MM.1S (cell line): ENCODE results near the gene CPVL.

Experiments used
- EZH2 ChIP-seq: fragments of 300-600 bp; sonication (generic); optimal IDR thresholded peaks from 2 replicates; pipeline ENCODE3; 2017; ENCODE audit warnings: low read depth, mild to moderate bottlenecking, antibody characterized with exemption, low read length, mixed read lengths
- TF ChIP-seq, protein P1 (sequence below): fragments of 300-600 bp; sonication (generic); IDR thresholded peaks from 2 replicates; pipeline ENCODE4 v1.5.1; 2016; ENCODE audit warnings: antibody characterized with exemption, low read length, mixed read lengths

DNA sequence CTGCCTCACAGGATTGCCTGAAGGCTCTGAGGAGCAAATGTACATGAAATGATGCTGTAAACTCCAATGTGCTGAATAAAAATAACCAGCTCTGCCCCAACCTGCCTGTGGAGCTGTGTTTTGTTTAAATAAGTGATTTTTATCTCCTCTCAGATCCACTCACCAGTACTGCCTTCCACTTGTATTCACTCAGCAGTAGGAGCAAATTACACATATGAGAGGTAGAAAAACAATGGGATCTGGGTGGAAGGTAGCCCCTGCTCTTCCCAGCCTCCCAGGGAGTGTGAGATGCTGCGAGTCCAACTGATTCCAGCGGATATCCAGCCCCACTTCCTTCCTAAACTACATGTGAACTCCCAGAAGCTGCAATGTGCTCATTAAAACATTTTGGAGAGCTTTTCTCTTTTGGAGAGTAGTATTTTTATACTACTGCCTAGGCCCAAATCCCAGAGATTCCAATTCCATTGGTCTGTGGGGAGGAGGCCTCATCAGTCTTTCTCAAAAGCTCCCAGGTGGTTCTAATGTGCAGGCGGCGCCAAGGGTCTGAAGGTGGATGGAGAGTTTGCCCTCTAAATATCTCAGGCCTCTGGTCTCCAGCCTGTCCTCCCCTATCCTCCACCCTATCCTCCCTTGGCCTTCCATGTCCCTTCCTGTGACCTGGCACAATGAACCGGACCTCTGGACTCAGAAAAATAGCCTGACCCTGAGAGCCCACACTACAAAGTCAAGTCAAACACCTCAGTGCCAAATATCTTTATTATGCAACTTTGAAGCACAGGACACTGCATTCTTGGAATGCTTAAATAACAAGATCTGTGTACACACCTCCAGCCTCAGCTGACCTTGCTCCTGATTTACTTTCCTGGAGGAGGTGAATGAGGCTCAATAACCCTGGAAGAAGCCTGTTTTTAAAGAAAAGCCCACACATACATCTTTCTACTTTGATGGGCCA lies 46.2 kb downstream of the CPVL start:
- TF ChIP-seq, protein P1, sequence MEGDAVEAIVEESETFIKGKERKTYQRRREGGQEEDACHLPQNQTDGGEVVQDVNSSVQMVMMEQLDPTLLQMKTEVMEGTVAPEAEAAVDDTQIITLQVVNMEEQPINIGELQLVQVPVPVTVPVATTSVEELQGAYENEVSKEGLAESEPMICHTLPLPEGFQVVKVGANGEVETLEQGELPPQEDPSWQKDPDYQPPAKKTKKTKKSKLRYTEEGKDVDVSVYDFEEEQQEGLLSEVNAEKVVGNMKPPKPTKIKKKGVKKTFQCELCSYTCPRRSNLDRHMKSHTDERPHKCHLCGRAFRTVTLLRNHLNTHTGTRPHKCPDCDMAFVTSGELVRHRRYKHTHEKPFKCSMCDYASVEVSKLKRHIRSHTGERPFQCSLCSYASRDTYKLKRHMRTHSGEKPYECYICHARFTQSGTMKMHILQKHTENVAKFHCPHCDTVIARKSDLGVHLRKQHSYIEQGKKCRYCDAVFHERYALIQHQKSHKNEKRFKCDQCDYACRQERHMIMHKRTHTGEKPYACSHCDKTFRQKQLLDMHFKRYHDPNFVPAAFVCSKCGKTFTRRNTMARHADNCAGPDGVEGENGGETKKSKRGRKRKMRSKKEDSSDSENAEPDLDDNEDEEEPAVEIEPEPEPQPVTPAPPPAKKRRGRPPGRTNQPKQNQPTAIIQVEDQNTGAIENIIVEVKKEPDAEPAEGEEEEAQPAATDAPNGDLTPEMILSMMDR: no peak
- TF ChIP-seq EZH2: no peak
